AG09319 (cell line): ENCODE measurements around the gene RPL26.

Source experiments
- DNase-seq: peaks from one replicate; pipeline ENCODE4 v3.0.0-alpha.2; 2010; ENCODE audit warnings: low read depth; ENCODE audit errors: extremely low read depth
- TF ChIP-seq, protein P1 (sequence below): IDR thresholded peaks from 2 replicates; pipeline ENCODE4 v1.5.1; 2011; ENCODE audit warnings: low read depth, mild to moderate bottlenecking, inconsistent platforms, low read length, moderate library complexity

RPL26 gene

DNA sequence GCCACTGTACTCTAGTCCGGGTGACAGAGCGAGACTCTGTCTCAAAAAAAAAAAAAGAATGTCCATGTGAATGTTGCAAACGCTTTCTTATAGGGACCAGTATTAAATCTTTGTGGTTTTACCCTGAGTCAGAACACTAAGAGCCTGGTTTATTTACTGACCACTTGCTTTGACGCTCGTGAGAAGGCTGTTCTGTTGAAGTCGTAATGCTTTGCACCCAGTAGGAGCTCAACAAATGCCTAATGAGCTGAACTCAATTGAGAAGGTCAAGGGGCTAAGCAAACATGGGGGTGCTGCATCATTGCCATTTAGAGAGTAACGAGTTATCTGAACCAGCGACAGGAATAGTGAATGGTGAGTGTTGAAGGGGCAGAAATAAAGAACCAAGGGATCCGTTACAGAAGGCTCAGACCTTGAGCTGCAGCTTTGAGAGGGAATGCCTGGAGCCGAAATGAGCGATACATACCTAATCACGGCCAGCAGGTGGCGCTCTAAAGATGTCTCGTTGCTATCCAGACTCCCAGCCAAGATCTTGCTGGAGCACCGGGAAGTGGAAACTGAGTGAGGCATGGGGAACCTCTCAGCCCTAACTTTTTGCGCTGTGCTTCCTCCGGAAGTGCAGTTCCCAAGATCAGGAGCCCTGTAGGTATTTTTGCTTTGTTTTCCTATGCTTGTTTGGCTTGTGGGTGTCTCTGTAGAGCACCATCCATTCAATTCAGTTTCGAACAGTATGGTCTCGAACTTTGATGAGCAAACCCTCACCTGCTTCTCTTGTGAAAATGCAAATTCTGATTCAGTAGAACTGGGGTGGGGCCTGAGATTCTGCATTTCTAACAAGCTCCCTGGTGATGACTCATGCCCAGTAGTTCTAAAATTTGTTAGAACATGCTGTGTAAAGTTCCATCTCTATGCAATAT is 27.2 kb upstream of the RPL26 start:
- TF ChIP-seq, protein P1, sequence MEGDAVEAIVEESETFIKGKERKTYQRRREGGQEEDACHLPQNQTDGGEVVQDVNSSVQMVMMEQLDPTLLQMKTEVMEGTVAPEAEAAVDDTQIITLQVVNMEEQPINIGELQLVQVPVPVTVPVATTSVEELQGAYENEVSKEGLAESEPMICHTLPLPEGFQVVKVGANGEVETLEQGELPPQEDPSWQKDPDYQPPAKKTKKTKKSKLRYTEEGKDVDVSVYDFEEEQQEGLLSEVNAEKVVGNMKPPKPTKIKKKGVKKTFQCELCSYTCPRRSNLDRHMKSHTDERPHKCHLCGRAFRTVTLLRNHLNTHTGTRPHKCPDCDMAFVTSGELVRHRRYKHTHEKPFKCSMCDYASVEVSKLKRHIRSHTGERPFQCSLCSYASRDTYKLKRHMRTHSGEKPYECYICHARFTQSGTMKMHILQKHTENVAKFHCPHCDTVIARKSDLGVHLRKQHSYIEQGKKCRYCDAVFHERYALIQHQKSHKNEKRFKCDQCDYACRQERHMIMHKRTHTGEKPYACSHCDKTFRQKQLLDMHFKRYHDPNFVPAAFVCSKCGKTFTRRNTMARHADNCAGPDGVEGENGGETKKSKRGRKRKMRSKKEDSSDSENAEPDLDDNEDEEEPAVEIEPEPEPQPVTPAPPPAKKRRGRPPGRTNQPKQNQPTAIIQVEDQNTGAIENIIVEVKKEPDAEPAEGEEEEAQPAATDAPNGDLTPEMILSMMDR = peak; percentile 78
- DNase-seq = peak; percentile 68

DNA sequence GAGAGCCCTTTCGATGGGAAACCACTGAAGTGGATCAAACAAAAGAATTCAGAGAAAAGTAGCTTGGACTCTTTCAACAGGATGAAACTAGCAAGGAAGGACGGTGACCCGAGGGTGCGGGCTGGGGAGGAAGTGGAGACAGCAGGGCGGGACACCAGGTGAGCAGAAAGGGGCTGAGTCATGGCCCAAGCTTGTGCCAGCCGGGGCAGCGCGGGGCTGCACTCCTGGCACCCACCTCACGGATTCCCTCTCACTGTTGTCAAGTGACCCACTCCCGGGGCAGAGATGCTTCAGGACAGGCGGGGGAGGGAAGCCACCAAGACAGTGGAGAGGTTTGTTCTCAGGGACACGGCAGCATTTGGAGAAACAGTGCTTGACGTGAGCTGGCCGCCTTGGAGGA is 25.4 kb upstream of the RPL26 start:
- TF ChIP-seq, protein P1 = no peak
- no peak for DNase-seq

- no peak for DNase-seq
Measured at GRCh38 chr17:8406174-8406573, 23.2 kb upstream of the RPL26 start.

DNA sequence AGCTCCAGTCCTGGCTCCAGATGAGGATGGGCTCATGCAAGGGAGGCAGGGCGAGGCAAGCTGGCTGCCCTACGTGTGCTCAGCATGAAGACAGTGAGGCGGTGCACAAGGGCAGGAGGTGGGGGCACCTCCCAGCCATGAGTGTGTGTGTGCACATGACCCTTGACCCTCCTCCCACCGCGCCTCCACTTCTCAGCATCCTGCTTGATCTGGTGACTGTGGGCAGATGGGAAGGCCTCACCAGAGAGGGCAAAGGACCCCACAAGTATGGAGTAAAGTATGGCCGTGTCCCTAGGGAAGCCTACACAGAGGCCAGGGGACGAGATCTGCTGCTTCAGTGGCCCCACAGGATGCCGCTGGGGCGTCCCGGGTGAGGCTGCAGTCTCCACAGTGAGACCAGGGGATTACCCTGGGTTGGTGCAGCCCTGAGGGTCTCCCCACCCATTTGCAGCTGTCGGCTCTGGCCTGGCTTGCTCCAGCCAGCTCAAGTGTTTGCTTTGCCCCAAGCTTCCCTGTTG is 22.6 kb upstream of the RPL26 start:
- no peak for DNase-seq
- TF ChIP-seq, protein P1 = no peak

More at GRCh38 chr17:8406174-8406573, 23.2 kb upstream of the RPL26 start:
- TF ChIP-seq, protein P1 = no peak

DNA sequence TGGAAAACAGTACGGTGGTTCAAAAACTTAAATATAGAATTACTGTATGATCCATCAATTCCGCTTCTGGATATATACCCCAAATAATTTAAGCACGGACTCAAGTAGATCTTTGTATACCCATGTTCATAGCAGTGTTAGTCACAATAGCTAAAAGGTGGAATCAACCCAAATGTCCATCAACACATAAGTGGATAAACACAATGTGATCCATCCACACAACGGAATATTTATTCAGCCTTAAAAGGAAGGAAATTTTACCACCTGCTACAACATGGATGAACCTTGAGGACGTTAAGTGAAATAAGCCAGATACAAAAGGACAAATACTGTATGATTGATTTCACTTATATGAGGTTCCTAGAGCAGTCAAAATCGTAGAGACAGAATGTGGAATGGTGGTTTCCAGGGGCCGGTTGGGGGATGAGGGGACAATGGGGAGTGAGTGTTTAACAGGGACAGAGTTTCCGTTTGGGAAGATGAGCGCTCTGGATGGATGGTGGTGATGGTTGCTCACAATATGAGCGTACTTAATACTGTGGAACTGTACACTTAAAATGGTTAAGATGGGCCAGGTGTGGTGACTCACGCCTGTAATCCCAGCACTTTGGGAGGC is 20.0 kb upstream of the RPL26 start:
- TF ChIP-seq, protein P1 = no peak
- no peak for DNase-seq

DNA sequence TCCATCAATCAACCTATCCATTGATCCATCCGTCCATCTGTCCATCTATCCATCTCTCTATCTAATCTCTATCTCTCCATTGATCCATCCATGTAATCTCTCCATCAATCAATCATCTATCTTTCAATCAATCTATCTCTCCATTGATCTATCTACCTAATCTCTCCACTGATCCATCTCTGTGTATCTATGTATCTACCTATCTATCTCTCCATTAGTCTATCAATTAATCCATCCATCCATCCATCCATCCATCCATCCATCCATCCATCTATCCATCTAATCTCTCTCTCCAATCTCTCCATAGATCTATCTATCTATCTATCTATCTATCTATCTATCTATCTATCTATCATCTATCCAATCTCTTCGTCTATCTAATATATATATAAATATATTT is 18.1 kb upstream of the RPL26 start:
- TF ChIP-seq, protein P1 = no peak
- no peak for DNase-seq

DNA sequence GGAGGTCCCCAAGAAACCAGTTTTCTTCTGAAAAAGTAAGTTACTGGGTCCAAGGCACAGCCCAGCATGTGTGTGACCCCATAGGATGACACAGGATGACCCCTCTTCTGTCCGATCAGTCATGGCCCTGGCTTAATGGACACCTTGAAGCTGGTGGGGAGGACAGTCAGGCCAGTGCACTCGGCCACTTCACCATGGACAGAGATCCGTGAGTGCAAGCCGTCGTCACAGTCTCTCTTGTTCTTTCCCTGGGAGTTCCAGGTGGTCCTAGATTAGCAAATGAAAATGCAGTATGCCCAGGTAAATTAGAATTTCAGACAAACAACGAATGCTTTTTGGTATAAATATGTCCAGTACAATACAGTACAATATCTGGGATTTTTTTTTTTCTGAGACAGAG is 16.0 kb upstream of the RPL26 start:
- TF ChIP-seq, protein P1 = no peak
- DNase-seq = no peak
